SKM-1 treated with dmso at 0.1 percent for 144 hours (cell line): ENCODE results near the gene NUBP2.

ENCODE experiments used
- DNase-seq: peaks from one replicate; lab custom pipeline; 2025; ENCODE audit not compliant: unreplicated experiment; lab: John Stamatoyannopoulos, UW

Gene NUBP2, protein sequence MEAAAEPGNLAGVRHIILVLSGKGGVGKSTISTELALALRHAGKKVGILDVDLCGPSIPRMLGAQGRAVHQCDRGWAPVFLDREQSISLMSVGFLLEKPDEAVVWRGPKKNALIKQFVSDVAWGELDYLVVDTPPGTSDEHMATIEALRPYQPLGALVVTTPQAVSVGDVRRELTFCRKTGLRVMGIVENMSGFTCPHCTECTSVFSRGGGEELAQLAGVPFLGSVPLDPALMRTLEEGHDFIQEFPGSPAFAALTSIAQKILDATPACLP

DNA sequence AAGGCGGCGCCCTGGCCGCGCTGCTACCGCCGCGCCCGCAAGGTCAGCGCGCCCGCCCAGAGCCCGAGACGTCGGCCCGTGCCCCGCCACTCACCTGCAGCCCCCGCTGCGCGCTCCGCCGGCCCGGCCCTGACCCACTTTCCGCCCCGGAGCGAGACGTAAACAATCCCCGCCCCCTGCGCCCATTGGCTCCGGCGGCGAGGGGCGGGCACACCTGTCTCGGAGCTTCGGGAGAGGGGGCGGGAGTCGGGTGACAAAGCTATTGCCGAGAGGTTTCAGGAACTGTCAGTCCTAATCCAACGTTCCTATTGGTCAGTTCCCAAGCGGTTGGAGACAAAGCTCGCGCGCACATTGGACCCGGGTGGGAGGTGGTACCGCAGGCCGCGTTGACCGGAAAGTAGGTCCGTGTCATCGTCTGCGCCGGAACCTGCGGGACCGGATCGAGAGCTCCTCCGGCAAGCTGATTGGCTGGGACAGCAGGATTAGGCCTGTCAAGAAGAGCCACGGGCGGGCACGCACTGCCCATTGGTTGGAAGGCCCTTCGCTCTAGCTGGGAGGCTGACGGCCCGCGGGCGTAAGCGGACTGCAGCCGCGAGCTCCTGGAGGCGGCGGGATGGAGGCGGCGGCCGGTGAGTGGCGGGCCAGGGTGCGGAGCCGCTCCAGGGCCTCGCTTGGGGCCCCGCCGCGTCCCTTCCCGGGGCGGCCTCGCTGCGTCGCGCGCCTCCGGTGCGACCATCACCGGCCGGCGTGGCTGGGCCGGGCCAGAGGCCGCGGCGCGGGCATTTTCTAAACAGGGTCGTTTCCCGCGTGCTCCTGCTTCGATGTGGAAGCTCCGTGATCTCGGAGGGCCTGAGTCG lies at the start of gene NUBP2, which contains the start of gene SPSB3:
Gene NUBP2 (plus strand): TSS at position 553 of the 857 bp plus-strand sequence. CDS start 61 bp downstream, at position 614.
Gene SPSB3 (minus strand): TSS at position 164 of the 857 bp plus-strand sequence. CDS start 1,088 bp downstream, outside the sequence.
- DNase-seq: peak; percentile 100

DNA sequence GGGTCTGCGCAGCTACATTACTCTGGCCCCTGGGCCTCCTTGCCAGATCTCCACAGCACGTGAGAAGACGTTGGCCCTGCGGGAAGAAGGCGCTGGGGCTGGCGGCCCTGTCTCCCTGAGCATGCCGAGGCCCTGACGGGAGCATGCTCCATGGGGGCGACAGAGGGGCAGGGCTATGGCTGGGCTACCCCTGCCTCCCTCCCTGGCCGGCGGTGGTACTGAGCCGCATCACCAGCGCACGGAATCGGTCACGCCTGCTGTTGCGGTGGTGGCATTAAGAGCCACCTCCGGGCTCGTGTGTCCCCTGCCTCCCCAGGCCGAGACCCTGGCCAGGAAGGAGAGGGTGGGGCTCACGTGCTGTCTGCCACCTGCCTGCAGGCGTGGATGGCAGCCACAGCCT lies 48.6 kb upstream of the NUBP2 start:
- DNase-seq: no peak

GRCh38 chr16:1734816-1735215 lies 47.9 kb upstream of the NUBP2 start:
- DNase-seq: no peak

DNA sequence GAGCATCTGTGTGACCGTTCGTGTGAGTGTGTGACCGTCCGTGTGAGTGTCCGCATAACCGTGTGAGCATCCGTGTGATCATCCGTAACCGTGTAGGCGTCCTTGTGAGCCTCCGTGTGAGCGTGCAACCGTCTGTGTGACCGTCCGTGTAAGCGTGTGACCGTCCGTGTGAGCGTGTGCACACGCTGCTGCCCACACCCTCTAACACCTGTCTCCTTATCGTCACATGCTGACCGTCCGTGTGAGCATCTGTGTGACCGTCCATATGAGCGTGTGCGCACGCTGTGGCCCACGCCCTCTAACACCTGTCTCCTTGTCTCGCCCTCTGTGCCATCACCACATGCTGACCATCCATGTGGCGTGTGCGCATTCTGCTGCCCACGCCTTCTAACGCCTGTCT lies 42.5 kb upstream of the NUBP2 start:
- no peak for DNase-seq

- DNase-seq: no peak
These were observed 41.8 kb upstream of the NUBP2 start for GRCh38 chr16:1740781-1741490.

DNA sequence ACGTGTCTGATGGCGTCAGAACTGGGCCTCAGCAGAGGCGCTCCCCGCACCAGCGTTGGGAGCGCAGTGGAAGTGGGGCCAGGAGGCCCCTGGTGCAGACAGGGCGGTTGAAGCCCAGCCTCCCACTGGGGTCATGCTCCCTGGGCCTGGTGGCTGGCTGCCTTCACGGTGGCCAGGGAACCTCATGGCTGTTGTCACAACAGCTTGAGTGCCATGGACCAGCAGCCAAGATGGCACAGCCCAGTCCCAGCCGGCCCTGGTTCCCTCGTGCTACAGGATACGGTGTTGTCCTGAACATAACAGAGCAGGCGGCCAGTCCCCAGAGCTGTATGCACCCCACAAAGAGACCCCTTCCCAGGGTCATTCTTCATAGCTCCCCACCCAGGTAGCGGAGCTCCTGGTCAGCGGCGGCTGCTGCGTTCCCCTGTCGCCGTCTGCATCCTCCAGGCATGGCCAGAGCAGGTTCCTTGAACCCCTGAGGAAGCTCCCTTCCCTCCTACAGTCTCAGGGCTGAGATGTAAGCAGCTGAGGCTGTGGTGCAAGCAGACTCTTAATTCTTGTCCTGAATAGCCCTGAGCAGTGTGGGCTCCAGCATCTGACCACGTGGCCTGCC lies 41.1 kb upstream of the NUBP2 start:
- DNase-seq: no peak

GRCh38 chr16:1743376-1744337 lies 39.1 kb upstream of the NUBP2 start:
- DNase-seq: no peak

GRCh38 chr16:1744338-1744840 lies 38.4 kb upstream of the NUBP2 start:
- DNase-seq: no peak

DNA sequence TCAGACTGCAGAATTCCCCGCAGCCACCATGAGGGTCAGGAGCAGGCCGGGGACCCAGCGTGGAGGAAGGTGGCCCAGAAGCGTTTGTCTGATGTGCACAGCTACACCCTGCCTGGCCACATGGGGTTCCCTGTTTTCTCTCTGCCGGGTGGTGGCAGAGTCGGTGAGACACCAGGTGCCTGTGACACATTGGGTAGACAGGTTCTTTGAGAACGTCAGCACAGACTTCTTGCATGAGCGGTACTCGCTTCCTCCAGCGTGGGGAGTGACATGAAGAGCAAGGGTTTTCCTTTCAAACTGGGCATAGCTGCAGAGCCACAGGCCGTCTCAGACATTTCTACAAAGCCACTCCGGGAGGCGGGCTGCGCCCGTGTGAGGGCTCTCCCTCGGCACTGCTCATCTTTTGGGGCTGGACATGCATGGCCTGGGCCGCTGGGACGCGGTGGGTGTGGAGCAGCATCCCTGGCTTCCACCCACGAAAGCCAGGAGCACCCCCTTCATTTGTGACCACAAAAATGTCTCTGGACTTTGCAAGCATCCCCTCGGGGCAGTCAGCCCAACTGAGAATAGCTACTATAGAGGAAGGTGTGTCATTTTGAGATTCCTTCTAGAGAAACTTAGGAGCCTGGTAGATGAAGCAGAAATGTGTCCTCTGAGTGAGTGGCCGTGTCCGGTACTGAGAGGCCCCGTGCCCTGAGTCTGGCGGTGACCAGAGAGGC lies 37.4 kb upstream of the NUBP2 start:
- no peak for DNase-seq

DNA sequence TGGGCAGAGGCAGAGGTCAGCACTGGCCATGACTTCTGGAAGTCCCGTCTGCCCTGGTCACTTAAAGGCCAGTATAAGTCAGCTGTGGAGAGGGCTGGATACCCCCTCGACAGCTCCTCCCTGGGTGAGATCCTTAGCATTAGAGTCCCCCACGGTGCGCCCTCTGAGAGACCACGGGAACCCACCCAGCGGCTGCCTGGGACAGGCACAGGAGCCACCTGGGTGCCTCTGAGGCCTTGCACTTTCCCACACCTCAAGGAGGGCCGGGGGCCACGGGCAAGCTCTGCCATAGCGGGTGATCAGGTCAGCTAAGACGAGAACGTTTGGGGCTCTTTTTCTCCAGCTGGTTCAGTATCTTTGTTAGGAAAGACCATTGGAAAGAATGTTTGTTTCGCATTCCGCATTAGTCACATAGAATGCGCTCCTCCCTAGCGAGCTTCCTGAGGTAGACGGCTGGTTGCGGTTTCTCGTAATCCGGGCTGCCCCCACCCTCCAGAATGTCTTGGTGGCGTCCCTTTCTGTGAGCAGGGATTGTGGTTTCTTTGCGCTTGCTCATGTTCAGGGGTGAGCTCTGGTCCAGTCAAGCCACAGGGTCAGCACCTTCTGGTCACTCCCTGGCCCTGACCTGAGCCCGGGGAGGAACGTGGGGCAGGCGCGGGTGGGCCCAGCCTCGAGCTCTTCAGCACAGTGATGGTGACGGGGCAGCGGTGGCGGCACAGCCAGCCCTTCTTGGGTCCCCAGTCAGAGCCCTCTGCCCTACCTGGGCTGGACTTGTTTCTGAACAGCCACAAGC lies 36.7 kb upstream of the NUBP2 start:
- DNase-seq: no peak

GRCh38 chr16:1746693-1747195 lies 36.0 kb upstream of the NUBP2 start:
- DNase-seq: no peak

- no peak for DNase-seq
These were observed 34.8 kb upstream of the NUBP2 start for GRCh38 chr16:1747934-1748333.

DNA sequence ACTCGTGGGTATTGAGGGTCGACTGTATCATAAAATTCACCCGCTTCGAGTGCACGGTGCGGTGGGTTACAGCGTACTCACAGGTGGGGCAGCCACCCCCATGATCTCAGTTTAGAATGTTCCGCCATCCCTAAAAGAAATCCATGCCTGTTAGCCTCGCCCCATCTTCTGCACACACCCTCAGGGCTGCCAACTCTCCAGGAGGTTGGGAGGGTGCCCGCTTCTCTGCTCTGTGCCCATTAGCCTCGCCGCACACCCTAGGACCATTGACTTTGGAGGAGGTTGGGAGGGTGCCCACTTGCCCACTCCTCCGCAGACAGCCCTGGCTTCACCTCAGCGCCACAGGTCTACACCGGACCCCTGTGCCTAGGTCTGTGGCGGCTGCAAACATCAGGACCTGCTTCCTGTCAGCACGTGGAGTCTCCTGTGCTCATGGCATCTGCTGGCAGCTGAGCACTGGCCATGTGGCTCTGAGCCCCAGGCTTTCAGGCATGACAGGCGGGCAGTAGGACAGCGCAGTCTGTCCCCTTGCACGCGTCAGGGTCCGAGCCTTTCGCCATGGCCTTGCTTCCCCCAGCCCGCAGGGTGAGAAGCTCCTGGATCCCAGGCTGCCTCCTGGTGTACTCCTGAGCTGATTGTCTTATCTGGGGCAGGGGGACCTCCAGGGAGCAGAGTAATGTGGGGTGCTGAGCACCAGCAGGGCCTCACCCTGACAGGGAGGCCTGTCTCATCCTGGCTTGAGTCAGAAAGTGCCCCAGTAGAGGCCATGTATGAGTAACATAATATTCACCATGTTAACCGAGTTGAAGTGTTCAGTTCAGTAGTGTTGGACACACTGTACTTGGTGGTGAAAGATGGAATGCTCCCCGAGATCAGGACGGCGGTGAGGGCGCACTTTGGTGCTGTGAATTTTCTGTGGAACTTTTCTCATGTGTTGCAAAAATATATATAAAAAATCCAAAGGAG lies 33.3 kb upstream of the NUBP2 start:
- DNase-seq: no peak

DNA sequence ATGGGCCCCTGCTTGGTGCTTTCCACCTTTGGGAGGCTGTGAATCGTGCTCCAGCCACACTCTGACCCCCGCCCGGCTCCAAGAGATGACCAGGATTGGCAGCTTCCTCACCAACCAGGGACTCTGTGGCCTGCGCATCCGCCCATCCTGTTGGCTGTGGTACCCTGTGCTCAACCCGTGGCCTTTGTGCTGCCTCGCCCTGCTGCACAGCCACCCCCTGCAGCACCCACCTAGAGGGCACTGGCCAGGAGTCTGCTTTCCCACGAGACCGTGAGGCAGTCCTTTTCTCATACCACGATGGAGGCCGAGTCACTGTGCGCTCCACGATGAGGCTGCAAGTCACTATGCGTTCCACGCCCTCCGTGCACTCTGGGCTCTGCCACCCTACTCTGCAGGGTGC lies 30.8 kb upstream of the NUBP2 start:
- DNase-seq: no peak

DNA sequence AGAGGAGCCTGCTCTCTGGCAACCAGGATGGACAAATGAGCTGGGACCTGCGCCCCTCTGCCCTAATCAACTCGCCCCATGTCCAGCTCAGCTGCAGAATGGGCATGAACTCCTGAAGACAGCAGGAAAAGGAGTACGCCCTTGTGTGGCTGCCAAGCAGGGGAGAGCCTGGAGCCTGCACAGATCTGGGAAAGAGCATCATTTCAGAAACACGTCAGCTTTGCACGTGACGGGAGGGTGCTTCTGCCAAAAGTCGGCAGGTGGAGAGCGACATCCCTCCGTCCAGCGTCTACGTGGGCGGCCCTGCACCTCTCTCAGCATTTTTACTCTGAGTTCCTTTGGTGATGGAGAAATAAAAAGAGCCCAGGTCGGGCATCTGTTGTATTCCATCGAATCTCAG lies 29.9 kb upstream of the NUBP2 start:
- no peak for DNase-seq

DNA sequence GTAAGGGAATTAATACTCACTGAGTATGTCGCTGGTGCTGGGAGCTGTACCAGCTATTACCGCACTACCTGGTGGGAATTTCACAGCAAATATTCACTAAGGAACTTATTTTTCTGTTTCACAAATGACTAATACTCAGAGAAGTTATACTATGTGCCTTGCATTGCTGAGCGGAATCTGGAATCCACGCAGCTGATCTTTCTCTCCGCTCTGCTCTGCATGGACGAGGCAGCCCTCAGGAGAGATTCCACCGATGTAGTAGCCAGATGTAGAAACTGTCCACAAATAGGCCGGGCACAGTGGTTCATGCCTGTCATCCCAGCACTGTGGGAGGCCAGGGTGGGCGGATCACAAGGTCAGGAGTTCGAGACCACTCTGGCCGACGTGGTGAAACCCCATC lies 28.6 kb upstream of the NUBP2 start:
- DNase-seq: no peak
